ENCODE data around the gene RPS3.

- TF ChIP-seq, protein P1, sequence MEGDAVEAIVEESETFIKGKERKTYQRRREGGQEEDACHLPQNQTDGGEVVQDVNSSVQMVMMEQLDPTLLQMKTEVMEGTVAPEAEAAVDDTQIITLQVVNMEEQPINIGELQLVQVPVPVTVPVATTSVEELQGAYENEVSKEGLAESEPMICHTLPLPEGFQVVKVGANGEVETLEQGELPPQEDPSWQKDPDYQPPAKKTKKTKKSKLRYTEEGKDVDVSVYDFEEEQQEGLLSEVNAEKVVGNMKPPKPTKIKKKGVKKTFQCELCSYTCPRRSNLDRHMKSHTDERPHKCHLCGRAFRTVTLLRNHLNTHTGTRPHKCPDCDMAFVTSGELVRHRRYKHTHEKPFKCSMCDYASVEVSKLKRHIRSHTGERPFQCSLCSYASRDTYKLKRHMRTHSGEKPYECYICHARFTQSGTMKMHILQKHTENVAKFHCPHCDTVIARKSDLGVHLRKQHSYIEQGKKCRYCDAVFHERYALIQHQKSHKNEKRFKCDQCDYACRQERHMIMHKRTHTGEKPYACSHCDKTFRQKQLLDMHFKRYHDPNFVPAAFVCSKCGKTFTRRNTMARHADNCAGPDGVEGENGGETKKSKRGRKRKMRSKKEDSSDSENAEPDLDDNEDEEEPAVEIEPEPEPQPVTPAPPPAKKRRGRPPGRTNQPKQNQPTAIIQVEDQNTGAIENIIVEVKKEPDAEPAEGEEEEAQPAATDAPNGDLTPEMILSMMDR (IDR thresholded peaks at IDR 0.05), result peak in 1 of 7 experiments; percentile 16
- TF ChIP-seq POLR2A (IDR thresholded peaks at IDR 0.05), result peak in 2 of 3 donors; percentile 8 to 29
These were observed 48.4 kb upstream of the RPS3 start for GRCh38 chr11:75350743-75351540.
